Panc1 (cell line): ENCODE measurements around the gene MED8. TPM values are rescaled to one million over a fixed set of nuclear protein-coding genes. Genes with fewer than 3 reads are reported as not detected.

Source experiments
- ATAC-seq: fragments of 200-7000 bp; cut with Tn5 transposase; 2 replicates; pipeline ENCODE4 v1.9.1; 2020; ENCODE audit warnings: mild to moderate bottlenecking, moderate library complexity
- BruUV-seq: library from RNA; stranded (reverse); fragments of 400-500 nt; replicated peaks from 2 replicates; lab custom pipeline; 2021; lab: Mats Ljungman, UMichigan
- CTCF ChIA-PET: fragments of 300-600 bp; sonication (Branson Sonifier 250); formaldehyde crosslinking; loops from one replicate; lab custom pipeline; 2022; ENCODE audit warnings: antibody characterized with exemption; lab: Charles Lee
- POLR2A ChIA-PET: fragments of 300-600 bp; sonication (Branson Sonifier 250); formaldehyde crosslinking; loops from one replicate; lab custom pipeline; 2022; ENCODE audit warnings: antibody characterized with exemption; lab: Charles Lee
- DNase-seq: peaks from one replicate; pipeline ENCODE4 v3.0.0-alpha.2; 2010; ENCODE audit warnings: low read depth, low spot score
- H3K27ac ChIP-seq: 2 replicates; pipeline ENCODE4 v1.5.1; 2011; ENCODE audit warnings: mild to moderate bottlenecking, low read length, inconsistent platforms
- H3K27me3 ChIP-seq: fragments of 200-500 bp; sonication (Bioruptor generic); 2 replicates; pipeline ENCODE4 v1.6.0; 2014; ENCODE audit warnings: low read length, inconsistent platforms; ENCODE audit not compliant: control insufficient read depth, insufficient read depth
- H3K36me3 ChIP-seq: fragments of 200-500 bp; sonication (Bioruptor generic); 2 replicates; pipeline ENCODE4 v1.5.1; 2014; ENCODE audit warnings: inconsistent platforms, mild to moderate bottlenecking, low read length, moderate library complexity; ENCODE audit not compliant: control insufficient read depth, insufficient read depth
- H3K4me1 ChIP-seq: 2 replicates; pipeline ENCODE4 v1.5.1; 2011; ENCODE audit warnings: inconsistent platforms, mild to moderate bottlenecking, low read length, moderate library complexity; ENCODE audit not compliant: control insufficient read depth, insufficient read depth
- H3K4me3 ChIP-seq, 2 experiments: 2 replicates each; pipeline ENCODE4 v1.5.1; 2011 to 2012; ENCODE audit warnings: low read depth in 2 of 2, low read length in 2 of 2, mild to moderate bottlenecking in 2 of 2, inconsistent platforms in 1 of 2, moderate library complexity in 1 of 2
- H3K9me3 ChIP-seq: fragments of 200-500 bp; sonication (Bioruptor generic); 2 replicates; pipeline ENCODE4 v1.5.1; 2014; ENCODE audit warnings: low read depth, mild to moderate bottlenecking, inconsistent platforms, low read length, moderate library complexity; ENCODE audit not compliant: control insufficient read depth, insufficient read depth
- CTCF ChIP-seq: fragments of 450-650 bp; IDR thresholded peaks from 2 replicates; pipeline ENCODE4 v1.5.1; 2017; ENCODE audit warnings: mild to moderate bottlenecking
- POLR2AphosphoS5 ChIP-seq: IDR thresholded peaks from 2 replicates; pipeline ENCODE4 v1.6.1; 2012; ENCODE audit warnings: mild to moderate bottlenecking, low read depth, low read length, moderate library complexity
- REST ChIP-seq, 2 experiments: IDR thresholded peaks; 2 replicates each; pipeline ENCODE4 v1.6.1; 2011 to 2012; ENCODE audit warnings: low read depth in 2 of 2, control low read depth in 1 of 2, low read length in 1 of 2, mild to moderate bottlenecking in 1 of 2, moderate library complexity in 1 of 2; ENCODE audit not compliant: insufficient read depth in 1 of 2
- SIN3A ChIP-seq: IDR thresholded peaks from 2 replicates; pipeline ENCODE4 v1.6.1; 2012; ENCODE audit warnings: low read depth, mild to moderate bottlenecking, low read length, moderate library complexity, borderline replicate concordance; ENCODE audit not compliant: insufficient read depth
- TCF7L2 ChIP-seq: IDR thresholded peaks from 2 replicates; pipeline ENCODE4 v1.6.1; 2011; ENCODE audit warnings: mild to moderate bottlenecking, low read depth, low read length, inconsistent platforms
- in situ Hi-C: cut with HindIII; loops from 2 replicates; pipeline ENCODE4 v1.10.0; 2016; ENCODE audit warnings: low sequenced_read_pairs, low pct_unique_long_range_greater_than_20kb
- intact Hi-C: fragments of 100-400 bp; cut with micrococcal nuclease; formaldehyde crosslinking; loops from one replicate; pipeline ENCODE4 v1.10.0; 2022; ENCODE audit not compliant: unreplicated experiment
- total RNA-seq: library from RNA; stranded (reverse); gene quantifications from one replicate; pipeline ENCODE4 v1.2.1, GENCODE V29; 2021; ENCODE audit not compliant: unreplicated experiment

The MED8 gene
- total RNA-seq, 1 experiment from 2014 or later: 50.8 TPM

- CTCF ChIA-PET: no interaction called here
- intact Hi-C loops (no loop called here), in situ Hi-C loops (no loop called here)
- ATAC-seq (no peak), DNase-seq (no peak)
- no peak overlapping the region for H3K4me3 ChIP-seq
- no peaks in the 10 kb centered on the region for H3K9me3 ChIP-seq
- no peaks in the 10 kb centered on the region for H3K27me3 ChIP-seq
- POLR2A ChIA-PET: no interaction called here
- no peaks in the 10 kb centered on the region for H3K36me3 ChIP-seq
- H3K4me1 ChIP-seq: no peaks in the 10 kb centered on the region
- TF ChIP-seq REST (IDR thresholded peaks at IDR 0.05; ENCODE audit: insufficient read depth in 1 of 2, low read depth in 2 of 2, low read length in 1 of 2) (no peak), CTCF (no peak), SIN3A (no peak), TCF7L2 (no peak), POLR2AphosphoS5 (no peak)
- no TSS peak for BruUV-seq
- H3K27ac ChIP-seq: no peak overlapping the region
Measured at GRCh38 chr1:43338001-43338400, 51.6 kb downstream of the MED8 start.

GRCh38 chr1:43337588-43337987 lies 52.0 kb downstream of the MED8 start, which contains the start of gene MPL:
Gene MPL (plus strand): TSS chr1:43337818. CDS start chr1:43337849, 31 bp downstream.
- intact Hi-C loops: no loop called here
- TF ChIP-seq SIN3A (no peak), POLR2AphosphoS5 (no peak), CTCF (no peak), TCF7L2 (no peak), REST (IDR thresholded peaks at IDR 0.05; ENCODE audit: insufficient read depth in 1 of 2, low read depth in 2 of 2, low read length in 1 of 2) (no peak)
- Histone ChIP-seq H3K9me3 (no peaks in the 10 kb centered on the region), H3K4me3 (no peak within 1 kb of the TSS), H3K27me3 (no peaks in the 10 kb centered on the region), H3K36me3 (no peaks in the 10 kb centered on the region), H3K27ac (no peak within 1 kb of the TSS), H3K4me1 (no peaks in the 10 kb centered on the region)
- DNase-seq (no peak), ATAC-seq (no peak)
- POLR2A ChIA-PET: no interaction called here
- no TSS peak for BruUV-seq
- in situ Hi-C loops: no loop called here
- CTCF ChIA-PET: no interaction called here
